ENCODE measurements around the gene TBC1D22A.

TBC1D22A gene

GRCh38 chr22:46990937-46991550, 228.6 kb downstream of the TBC1D22A start:
- no peak for DNase-seq (ENCODE audit: low read depth in 3 of 3, low spot score in 1 of 3)

- no peak for DNase-seq (ENCODE audit: low read depth in 3 of 3, low spot score in 1 of 3)
These were observed 229.2 kb downstream of the TBC1D22A start for GRCh38 chr22:46991666-46992065.

- no peak for DNase-seq (ENCODE audit: low read depth in 3 of 3, low spot score in 1 of 3)
These were observed 229.8 kb downstream of the TBC1D22A start for GRCh38 chr22:46992121-46992731.

GRCh38 chr22:46993633-46994032, 231.2 kb downstream of the TBC1D22A start:
- no peak for DNase-seq (ENCODE audit: low read depth in 3 of 3, low spot score in 1 of 3)

DNA sequence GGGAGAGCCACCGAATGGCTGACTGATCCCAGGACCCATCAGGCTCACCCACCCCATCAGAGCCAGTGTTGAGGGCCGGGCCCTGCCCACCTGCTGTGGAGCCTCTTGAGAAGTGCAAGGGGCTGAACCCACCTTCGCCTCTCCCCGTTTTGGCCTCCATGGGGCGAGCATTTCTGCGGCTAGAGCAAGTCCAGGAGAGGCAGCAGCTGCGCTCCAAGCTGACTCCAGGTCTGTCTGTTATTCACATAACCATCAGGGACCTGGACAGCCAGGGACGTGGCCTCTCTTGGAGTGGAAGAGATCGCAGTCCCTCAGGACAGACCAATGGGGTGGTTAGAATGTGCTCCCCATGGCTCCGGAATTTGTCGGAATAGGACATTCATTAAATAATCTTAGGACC, 231.8 kb downstream of the TBC1D22A start:
- no peak for DNase-seq (ENCODE audit: low read depth in 3 of 3, low spot score in 1 of 3)

- DNase-seq (ENCODE audit: low read depth in 3 of 3, low spot score in 1 of 3): no peak
These were observed 232.5 kb downstream of the TBC1D22A start for GRCh38 chr22:46994983-46995382.

DNA sequence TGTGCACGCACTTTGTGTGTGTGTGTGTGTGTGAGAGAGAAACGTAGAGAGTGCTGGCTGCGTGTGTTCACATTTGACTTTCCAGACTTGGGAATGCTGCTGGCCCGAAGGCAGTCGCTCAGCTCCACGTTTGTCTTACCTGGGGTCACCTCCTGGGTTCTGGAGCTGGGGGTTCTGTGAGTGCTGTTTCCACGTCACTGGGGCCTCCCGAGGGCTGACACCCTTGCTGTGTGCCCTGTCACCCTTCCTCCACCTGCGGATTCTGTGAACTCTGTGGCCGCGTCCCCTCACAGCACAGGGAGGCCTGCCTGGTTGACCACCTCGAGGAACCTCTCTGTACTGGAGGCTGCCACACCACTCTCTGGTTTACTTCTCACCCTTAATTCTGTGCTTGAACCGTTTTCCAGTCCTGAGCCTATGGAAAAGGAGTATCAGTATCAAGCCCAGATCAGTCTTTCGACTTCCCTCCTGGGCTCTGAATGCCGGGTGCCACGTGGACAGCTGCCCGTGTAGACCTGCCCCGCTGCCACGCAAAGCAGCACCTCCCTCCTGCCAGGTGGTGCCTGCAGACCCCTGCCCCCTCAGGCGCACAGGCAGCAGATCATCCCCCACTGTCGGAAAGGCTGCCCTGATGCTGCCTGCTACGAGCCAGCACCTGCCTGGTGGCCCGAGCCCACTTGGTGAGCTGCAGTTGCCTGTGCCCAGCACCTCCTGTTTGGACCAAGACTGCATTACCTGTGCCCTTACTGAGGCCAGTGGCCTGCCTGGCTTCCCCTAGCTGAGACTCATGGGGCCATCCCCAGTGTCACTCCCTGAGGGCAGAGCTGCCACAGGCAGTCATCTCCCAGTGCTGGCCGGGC, 233.3 kb downstream of the TBC1D22A start:
- no peak for DNase-seq (ENCODE audit: low read depth in 3 of 3, low spot score in 1 of 3)

DNA sequence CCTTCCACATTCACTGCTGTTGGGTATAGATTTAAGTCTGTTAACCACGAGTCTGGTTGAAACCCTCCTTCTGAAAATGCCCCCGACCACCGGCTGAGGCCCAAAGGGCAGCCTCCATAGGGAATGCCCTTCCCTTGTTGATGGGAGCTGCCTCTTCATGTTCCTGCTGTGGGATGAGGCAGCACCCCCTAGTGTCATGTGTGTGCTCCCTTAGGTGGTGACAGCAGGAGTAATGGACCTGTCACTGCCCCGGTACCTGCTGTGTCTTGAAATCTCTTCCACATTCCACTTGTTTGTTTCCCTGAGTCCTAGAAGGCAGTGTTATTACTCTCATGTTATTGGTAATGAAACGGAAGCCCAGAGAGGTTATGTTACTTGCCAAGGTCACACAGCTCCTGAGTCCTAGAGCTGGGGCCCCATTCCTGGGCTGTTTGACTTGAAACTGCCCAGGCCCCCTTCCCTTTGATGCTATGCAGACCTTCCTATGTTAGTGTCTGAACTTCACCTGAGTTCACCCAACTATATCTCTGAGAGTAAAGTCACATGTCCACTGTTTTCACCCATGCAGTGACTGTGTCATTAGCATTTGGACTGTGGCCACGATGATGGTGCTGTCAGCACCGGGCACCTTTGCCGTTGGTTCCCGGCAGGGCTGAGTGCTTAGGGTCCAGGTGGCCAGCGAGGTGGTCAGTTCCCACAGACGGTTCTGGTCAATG, 234.3 kb downstream of the TBC1D22A start:
- DNase-seq (ENCODE audit: low read depth in 3 of 3, low spot score in 1 of 3): no peak

GRCh38 chr22:46997311-46997970, 235.0 kb downstream of the TBC1D22A start:
- DNase-seq (ENCODE audit: low read depth in 3 of 3, low spot score in 1 of 3): no peak

- no peak for DNase-seq (ENCODE audit: low read depth in 3 of 3, low spot score in 1 of 3)
These were observed 235.9 kb downstream of the TBC1D22A start for GRCh38 chr22:46998331-46998730.

GRCh38 chr22:47000256-47000655, 237.8 kb downstream of the TBC1D22A start:
- DNase-seq (ENCODE audit: low read depth in 3 of 3, low spot score in 1 of 3): no peak

DNA sequence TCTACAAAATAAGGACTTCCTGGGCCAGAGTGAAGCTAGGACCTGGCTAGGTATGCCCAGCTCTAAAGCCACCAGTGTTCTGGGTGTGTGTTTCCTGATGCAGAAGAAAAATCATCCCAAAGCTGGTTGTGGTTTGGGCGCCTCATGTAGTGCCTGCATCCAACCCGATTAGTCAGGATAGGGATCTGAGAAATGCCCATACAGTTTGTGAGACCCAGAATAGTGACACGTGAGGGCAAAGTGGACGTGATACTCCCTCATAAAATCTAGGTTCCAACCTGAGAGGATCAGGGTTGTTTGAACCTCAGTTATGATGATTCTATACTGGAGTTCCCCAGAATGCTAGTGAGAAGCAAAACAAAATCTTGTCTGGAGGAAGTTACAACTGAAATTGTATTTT, 238.4 kb downstream of the TBC1D22A start:
- DNase-seq (ENCODE audit: low read depth in 3 of 3, low spot score in 1 of 3): no peak

DNA sequence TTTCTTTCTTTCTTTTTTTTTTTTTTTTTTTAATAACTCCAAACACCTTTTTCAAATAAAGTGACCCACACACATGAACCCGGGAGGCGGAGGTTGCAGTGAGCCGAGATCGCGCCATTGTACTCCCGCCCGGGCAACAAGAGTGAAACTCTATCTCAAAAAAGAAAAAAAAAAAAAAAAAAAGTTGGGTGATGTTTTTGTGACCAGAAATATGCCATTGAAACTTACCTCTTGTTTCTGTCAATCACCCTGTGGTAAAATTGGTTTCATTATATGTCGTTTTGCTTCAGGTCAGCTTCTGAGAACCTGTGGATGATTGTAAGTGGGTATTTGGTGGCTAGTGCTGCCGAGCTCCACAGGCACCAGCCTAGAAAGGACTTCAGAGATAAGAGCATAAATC, 238.8 kb downstream of the TBC1D22A start:
- DNase-seq (ENCODE audit: low read depth in 3 of 3, low spot score in 1 of 3): no peak

DNA sequence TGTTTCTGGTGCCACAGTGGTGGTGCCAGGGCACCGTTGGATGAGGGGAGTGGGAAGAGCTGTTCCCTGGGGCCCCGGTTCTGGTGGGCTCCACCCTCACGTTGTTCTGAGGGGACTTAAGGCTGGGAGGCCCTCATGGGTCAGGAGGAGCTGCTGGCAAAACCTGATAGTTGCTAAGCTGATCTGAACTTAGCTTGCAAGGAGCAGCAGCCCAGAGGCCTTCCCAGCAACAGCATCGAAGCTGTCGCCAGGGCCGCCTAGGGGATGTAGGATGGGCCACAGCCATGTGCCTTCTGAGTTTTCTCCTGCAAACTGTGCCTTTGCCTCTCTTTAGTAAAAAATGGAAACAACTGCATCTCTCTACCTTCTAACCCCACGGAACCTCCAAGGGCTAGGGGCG, 240.2 kb downstream of the TBC1D22A start:
- DNase-seq (ENCODE audit: low read depth in 3 of 3, low spot score in 1 of 3): no peak

DNA sequence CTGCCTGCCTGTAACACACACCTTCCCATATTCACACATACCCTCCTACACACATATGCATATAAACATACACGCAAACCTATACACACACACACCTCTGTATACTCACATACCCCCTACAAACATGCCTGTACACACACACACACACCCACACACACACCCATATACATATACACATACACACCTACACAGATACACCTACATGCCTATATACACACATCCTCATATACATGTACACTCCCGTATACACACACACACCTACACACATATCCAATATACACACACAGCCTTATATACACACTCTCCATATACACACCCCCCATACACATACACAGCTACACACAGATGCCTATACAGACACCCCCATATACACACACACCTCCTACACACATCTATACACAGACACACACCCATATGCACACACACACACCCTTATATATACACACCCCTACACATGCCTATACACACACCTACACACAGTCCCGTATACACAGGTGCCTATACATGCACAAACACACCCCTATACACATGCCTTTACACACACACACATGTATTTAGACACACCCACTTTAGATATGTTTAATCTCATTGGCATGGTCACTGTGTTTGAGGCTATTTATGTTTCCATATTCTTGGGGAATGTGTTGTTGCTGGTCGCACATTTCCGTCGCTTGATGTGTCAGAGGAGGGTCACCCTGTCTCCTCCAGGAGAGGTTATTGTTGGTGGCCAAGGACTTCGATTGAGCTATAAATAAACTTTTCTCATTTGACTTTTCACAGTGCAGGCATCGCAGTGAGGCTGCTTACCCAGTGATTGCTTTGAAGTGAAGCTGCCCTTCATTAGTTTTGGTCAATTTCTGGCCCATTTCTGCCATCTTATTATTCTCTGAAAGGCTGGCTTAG, 243.3 kb downstream of the TBC1D22A start:
- no peak for DNase-seq (ENCODE audit: low read depth in 3 of 3, low spot score in 1 of 3)

DNA sequence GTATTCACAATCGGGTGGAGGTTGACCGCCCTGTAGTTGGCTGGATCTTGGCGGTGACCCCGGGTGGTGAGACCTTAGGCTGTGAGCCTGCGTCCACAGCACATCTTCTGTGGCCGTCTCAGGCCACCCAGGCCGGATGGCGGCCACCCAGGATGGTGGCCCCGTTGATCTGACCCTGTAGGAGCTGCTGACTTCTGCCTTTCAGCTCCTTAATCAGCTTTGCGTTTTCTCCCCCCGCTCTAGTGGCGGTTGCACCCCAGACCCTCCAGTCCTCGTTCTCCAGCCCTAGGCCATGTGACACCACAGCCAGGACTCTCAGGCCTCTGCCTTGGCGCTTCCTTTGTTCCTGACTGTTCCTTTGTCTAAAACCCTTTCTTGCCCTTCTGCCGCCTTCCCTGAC, 244.0 kb downstream of the TBC1D22A start:
- DNase-seq (ENCODE audit: low read depth in 3 of 3, low spot score in 1 of 3): no peak

DNA sequence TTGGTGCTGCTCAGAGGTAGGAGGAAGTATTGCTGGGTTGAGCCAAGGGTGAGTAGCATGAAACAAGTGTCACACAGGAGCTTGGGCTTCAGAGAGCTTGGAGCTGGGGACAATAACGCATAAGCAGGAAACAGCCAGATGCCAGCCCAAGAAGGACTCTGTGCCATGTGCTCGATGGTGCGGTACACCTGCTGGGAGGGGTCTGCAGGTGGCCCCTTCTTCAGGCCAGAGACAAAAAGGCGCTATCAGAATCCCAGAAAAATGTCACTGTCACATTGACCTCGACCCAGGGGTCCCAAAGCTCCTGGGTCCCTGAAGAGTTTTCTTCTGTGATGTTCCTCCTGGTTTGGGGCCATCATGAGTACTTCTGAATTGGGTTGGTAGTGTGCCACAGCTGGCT, 244.4 kb downstream of the TBC1D22A start:
- DNase-seq (ENCODE audit: low read depth in 3 of 3, low spot score in 1 of 3): no peak

GRCh38 chr22:47007496-47007895, 245.0 kb downstream of the TBC1D22A start:
- no peak for DNase-seq (ENCODE audit: low read depth in 3 of 3, low spot score in 1 of 3)

DNA sequence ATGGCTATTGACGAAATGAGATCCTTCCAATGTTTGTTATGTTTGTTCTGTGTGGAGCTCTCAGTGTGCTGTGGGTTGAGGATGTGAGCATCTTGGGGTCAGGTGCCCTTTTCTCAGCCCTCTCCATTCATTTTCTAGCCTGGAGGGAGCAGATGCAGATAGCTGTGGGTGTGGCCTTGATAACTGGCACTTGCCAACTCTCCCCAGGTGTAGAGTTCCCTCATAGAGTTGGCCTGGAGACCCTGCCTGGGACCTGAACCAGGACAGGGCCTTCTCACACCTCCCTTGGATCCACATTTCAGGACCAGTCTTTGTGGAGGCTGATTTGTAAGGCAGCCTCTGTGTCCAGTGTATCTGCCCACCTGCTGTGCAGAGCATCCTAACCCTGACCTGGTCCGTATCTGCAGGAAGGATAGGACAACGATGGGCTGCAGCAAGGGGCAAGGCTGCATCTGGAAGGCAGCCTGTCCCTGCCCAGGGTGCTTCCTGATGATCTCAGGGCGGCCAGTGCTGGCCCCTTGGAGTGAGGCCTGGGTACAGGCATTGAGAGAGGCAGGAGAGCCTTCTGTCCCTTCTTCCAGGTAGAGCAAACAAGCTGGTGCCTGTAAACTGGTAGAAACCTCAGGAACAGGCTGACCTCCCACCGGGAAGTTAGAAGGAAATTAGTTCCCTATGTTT, 245.9 kb downstream of the TBC1D22A start:
- no peak for DNase-seq (ENCODE audit: low read depth in 3 of 3, low spot score in 1 of 3)
